Coronary artery (tissue), 2 donors: ENCODE results near the gene CACNA1E.
"Not testable (repeated sequence)": the region's sequence is repeated elsewhere in the genome, so short reads cannot be mapped to it uniquely, and the experiment has no call there.

Source experiments
- DNase-seq: peaks from one replicate; pipeline ENCODE4 v3.0.0-alpha.2; 2017; ENCODE audit warnings: low spot score
- H3K27ac ChIP-seq, 2 donors: fragments of 200-600 bp; sonication (generic); one replicate each; pipeline ENCODE4 v1.5.1; 2016 to 2019
- H3K4me3 ChIP-seq: fragments of 200-600 bp; sonication (generic); 2 replicates; pipeline ENCODE4 v1.5.1; 2016; ENCODE audit warnings: mild to moderate bottlenecking, moderate library complexity
- CTCF ChIP-seq: fragments of 200-600 bp; sonication (generic); IDR thresholded peaks from one replicate; pipeline ENCODE4 v1.5.1; 2019; ENCODE audit warnings: antibody characterized with exemption

The CACNA1E gene

GRCh38 chr1:181818459-181818858 is 335.1 kb downstream of the CACNA1E start:
- Histone ChIP-seq H3K27ac (no peak overlapping the region), H3K4me3 (no peak overlapping the region)
- DNase-seq, result no peak
- TF ChIP-seq CTCF, result no peak

- no peak for DNase-seq
- no peak for TF ChIP-seq CTCF
- Histone ChIP-seq H3K4me3 (no peak overlapping the region), H3K27ac (no peak overlapping the region)
These were observed 335.6 kb downstream of the CACNA1E start for GRCh38 chr1:181818943-181819342.

- Histone ChIP-seq H3K27ac (no peak overlapping the region), H3K4me3 (no peak overlapping the region)
- TF ChIP-seq CTCF, result no peak
- DNase-seq, result no peak
These were observed 338.4 kb downstream of the CACNA1E start for GRCh38 chr1:181821701-181822100.

GRCh38 chr1:181832173-181832880 is 349.0 kb downstream of the CACNA1E start:
- not testable (repeated sequence) for DNase-seq, H3K4me3 ChIP-seq, H3K27ac ChIP-seq

GRCh38 chr1:181846001-181846645 is 362.8 kb downstream of the CACNA1E start:
- no peak overlapping the region for H3K4me3 ChIP-seq
- TF ChIP-seq CTCF, result no peak
- H3K27ac ChIP-seq, result no peak overlapping the region
- no peak for DNase-seq

- TF ChIP-seq CTCF, result no peak
- no peak for DNase-seq
- Histone ChIP-seq H3K4me3 (no peak overlapping the region), H3K27ac (no peak overlapping the region)
These were observed 363.4 kb downstream of the CACNA1E start for GRCh38 chr1:181846681-181847080.

GRCh38 chr1:181849071-181849470 is 365.8 kb downstream of the CACNA1E start:
- H3K4me3 ChIP-seq, result no peak overlapping the region
- no peak for TF ChIP-seq CTCF
- no peak for DNase-seq
- no peak overlapping the region for H3K27ac ChIP-seq

GRCh38 chr1:181854212-181854611 is 370.9 kb downstream of the CACNA1E start:
- H3K27ac ChIP-seq, H3K4me3 ChIP-seq: not testable (repeated sequence)

More at GRCh38 chr1:181854212-181854611, 370.9 kb downstream of the CACNA1E start:
- DNase-seq, result not testable (repeated sequence)
